Hippocampal formation (tissue), 2 donors: Measurements from ENCODE around the gene GASK1A.
A peak's percentile ranks its signal among the peaks of the same experiment; 100 is the strongest.

ENCODE experiments used
- DNase-seq, 2 donors: peaks; one replicate each; lab custom pipeline; 2025; lab: John Stamatoyannopoulos, UW

Gene GASK1A

GRCh38 chr3:43087249-43087776, 108.2 kb downstream of the GASK1A start:
- no peak for DNase-seq

- no peak for DNase-seq
Observed at GRCh38 chr3:43089081-43089480, 110.0 kb downstream of the GASK1A start.

- no peak for DNase-seq
Observed at GRCh38 chr3:43090238-43090637, 111.1 kb downstream of the GASK1A start.

GRCh38 chr3:43091481-43091880, 112.4 kb downstream of the GASK1A start:
- DNase-seq: no peak

GRCh38 chr3:43093006-43093405, 113.9 kb downstream of the GASK1A start:
- no peak for DNase-seq

GRCh38 chr3:43093974-43094373, 114.9 kb downstream of the GASK1A start:
- DNase-seq: no peak

GRCh38 chr3:43094381-43094780, 115.3 kb downstream of the GASK1A start:
- no peak for DNase-seq

GRCh38 chr3:43094851-43095250, 115.7 kb downstream of the GASK1A start:
- DNase-seq: no peak

- no peak for DNase-seq
Observed at GRCh38 chr3:43095370-43095769, 116.3 kb downstream of the GASK1A start.

- no peak for DNase-seq
Observed at GRCh38 chr3:43096761-43097160, 117.7 kb downstream of the GASK1A start.

- no peak for DNase-seq
Observed at GRCh38 chr3:43097400-43098080, 118.4 kb downstream of the GASK1A start.

- no peak for DNase-seq
Observed at GRCh38 chr3:43098761-43099160, 119.7 kb downstream of the GASK1A start.

GRCh38 chr3:43102773-43103480, 123.8 kb downstream of the GASK1A start:
- no peak for DNase-seq

GRCh38 chr3:43104039-43104438, 124.9 kb downstream of the GASK1A start:
- no peak for DNase-seq

- no peak for DNase-seq
Observed at GRCh38 chr3:43104660-43105595, 125.8 kb downstream of the GASK1A start.

- DNase-seq: peak; percentile 88 to 91
Observed at GRCh38 chr3:43105596-43106292, 126.6 kb downstream of the GASK1A start, which contains the start of gene POMGNT2. TSS of gene POMGNT2 (minus strand) at chr3:43106079. CDS start at chr3:43081431, 24,648 bp downstream.

- no peak for DNase-seq
Observed at GRCh38 chr3:43106293-43106628, 127.2 kb downstream of the GASK1A start.
